GM23338 (cell line): ENCODE results near the gene DRC7. TPM values are rescaled to one million over a fixed set of nuclear protein-coding genes. Genes with fewer than 3 reads are reported as not detected.

ENCODE experiments used
- ATAC-seq: fragments of 200-7000 bp; cut with Tn5 transposase; 3 replicates; pipeline ENCODE4 v1.9.1; 2020
- DNase-seq: peaks from one replicate; pipeline ENCODE4 v3.0.0-alpha.2; 2015; ENCODE audit warnings: low spot score
- H2AFZ ChIP-seq: fragments of 200-600 bp; sonication (generic); 2 replicates; pipeline ENCODE4 v1.8.0; 2016; ENCODE audit warnings: antibody characterized with exemption, mild to moderate bottlenecking, moderate library complexity
- H3F3A ChIP-seq: fragments of 200-600 bp; sonication (generic); replicated peaks from 2 replicates; pipeline ENCODE4 v1.8.0; 2017; ENCODE audit warnings: antibody characterized with exemption, mixed run types, low read depth
- H3K27ac ChIP-seq: fragments of 200-600 bp; sonication (generic); 2 replicates; pipeline ENCODE4 v1.6.1; 2016; ENCODE audit warnings: low read depth
- H3K27me3 ChIP-seq: fragments of 200-600 bp; sonication (generic); 2 replicates; pipeline ENCODE4 v1.8.0; 2016; ENCODE audit warnings: mild to moderate bottlenecking, mixed run types, moderate library complexity; ENCODE audit not compliant: insufficient read depth
- H3K36me3 ChIP-seq: fragments of 200-600 bp; sonication (generic); 2 replicates; pipeline ENCODE4 v1.8.0; 2016; ENCODE audit warnings: mild to moderate bottlenecking; ENCODE audit not compliant: insufficient read depth
- H3K4me1 ChIP-seq: fragments of 200-600 bp; sonication (generic); 2 replicates; pipeline ENCODE4 v1.8.0; 2016; ENCODE audit warnings: mild to moderate bottlenecking, moderate library complexity; ENCODE audit not compliant: insufficient read depth
- H3K4me2 ChIP-seq: fragments of 200-600 bp; sonication (generic); 2 replicates; pipeline ENCODE4 v1.7.1; 2017; ENCODE audit warnings: mixed run types
- H3K4me3 ChIP-seq: fragments of 200-600 bp; sonication (generic); 2 replicates; pipeline ENCODE4 v1.6.1; 2016; ENCODE audit warnings: mixed run types
- H3K79me2 ChIP-seq: fragments of 200-600 bp; sonication (generic); replicated peaks from 2 replicates; pipeline ENCODE4 v1.8.0; 2017; ENCODE audit warnings: mild to moderate bottlenecking; ENCODE audit not compliant: insufficient read depth
- H3K9me2 ChIP-seq: fragments of 200-600 bp; sonication (generic); 2 replicates; pipeline ENCODE4 v1.8.0; 2017; ENCODE audit not compliant: insufficient read depth
- H4K20me1 ChIP-seq: fragments of 200-600 bp; sonication (generic); replicated peaks from 2 replicates; pipeline ENCODE4 v1.8.0; 2017; ENCODE audit warnings: mild to moderate bottlenecking; ENCODE audit not compliant: insufficient read depth
- H3K27ac Mint-ChIP-seq: 2 replicates; pipeline ENCODE4 v1.8.0; 2020; ENCODE audit warnings: inconsistent platforms, mild to moderate bottlenecking, moderate library complexity, mixed read lengths
- H3K27me3 Mint-ChIP-seq: 3 replicates; pipeline ENCODE4 v1.8.0; 2022; ENCODE audit warnings: low read depth, mild to moderate bottlenecking, moderate library complexity, mixed read lengths, inconsistent platforms; ENCODE audit not compliant: insufficient read depth, poor library complexity
- H3K36me3 Mint-ChIP-seq: 3 replicates; pipeline ENCODE4 v1.8.0; 2021; ENCODE audit warnings: low read depth, mild to moderate bottlenecking, inconsistent platforms, moderate library complexity, mixed read lengths
- H3K4me1 Mint-ChIP-seq: 3 replicates; pipeline ENCODE4 v1.8.0; 2020; ENCODE audit warnings: mild to moderate bottlenecking, inconsistent platforms, mixed read lengths
- H3K4me3 Mint-ChIP-seq: 3 replicates; pipeline ENCODE4 v1.8.0; 2021; ENCODE audit warnings: moderate library complexity, mild to moderate bottlenecking, inconsistent platforms, mixed read lengths
- H3K9me3 Mint-ChIP-seq: 3 replicates; pipeline ENCODE4 v1.8.0; 2020; ENCODE audit warnings: moderate library complexity, mild to moderate bottlenecking, inconsistent platforms, mixed read lengths
- CREB1 ChIP-seq: fragments of 250-450 bp; sonication (Bioruptor Pico); IDR thresholded peaks from 2 replicates; pipeline ENCODE4 v1.5.0; 2020; ENCODE audit warnings: low read depth, mild to moderate bottlenecking, moderate library complexity
- CTCF ChIP-seq, 2 experiments: fragments of 200-600 bp in 1 of 2; sonication (generic) in 1 of 2; conservative IDR thresholded peaks; 2 replicates each; pipeline versions ENCODE4 v1.5.1 to v1.6.1; 2016 to 2017; ENCODE audit warnings: antibody characterized with exemption in 2 of 2, low read depth in 2 of 2, mild to moderate bottlenecking in 2 of 2, moderate library complexity in 1 of 2
- EZH2 ChIP-seq: fragments of 200-600 bp; sonication (generic); IDR thresholded peaks from one replicate; pipeline ENCODE4 v1.8.0; 2017; ENCODE audit warnings: antibody characterized with exemption, mild to moderate bottlenecking, low read depth; ENCODE audit not compliant: unreplicated experiment
- EZH2phosphoT487 ChIP-seq: fragments of 200-600 bp; sonication (generic); IDR thresholded peaks from one replicate; pipeline ENCODE4 v1.8.1; 2018; ENCODE audit warnings: antibody characterized with exemption; ENCODE audit not compliant: unreplicated experiment
- JUNB ChIP-seq: IDR thresholded peaks from one replicate; pipeline ENCODE4 v1.6.1; 2016; ENCODE audit warnings: antibody characterized with exemption; ENCODE audit not compliant: unreplicated experiment
- NANOG ChIP-seq: IDR thresholded peaks from 2 replicates; pipeline ENCODE4 v1.6.1; 2016; ENCODE audit warnings: antibody characterized with exemption, borderline replicate concordance
- REST ChIP-seq: IDR thresholded peaks from one replicate; pipeline ENCODE4 v1.6.1; 2018; ENCODE audit warnings: antibody characterized with exemption; ENCODE audit not compliant: unreplicated experiment
- STAT1 ChIP-seq: IDR thresholded peaks from one replicate; pipeline ENCODE4 v1.6.1; 2016; ENCODE audit warnings: antibody characterized with exemption; ENCODE audit not compliant: unreplicated experiment
- ZNF114 ChIP-seq: fragments of 250-450 bp; sonication (Bioruptor Pico); IDR thresholded peaks from 2 replicates; pipeline ENCODE4 v1.5.0; 2020; ENCODE audit warnings: mild to moderate bottlenecking, moderate library complexity
- ZNF462 ChIP-seq: fragments of 250-450 bp; sonication (Bioruptor Pico); IDR thresholded peaks from 2 replicates; pipeline ENCODE4 v1.5.0; 2020; ENCODE audit warnings: mild to moderate bottlenecking, moderate library complexity
- polyA plus RNA-seq: library from polyadenylated mRNA; unstranded; fragments of >200 nt; fragmentation: Nextera tagmentation; extraction: Ambion mirVana; gene quantifications from 2 replicates; pipeline ENCODE4 v1.2.1, GENCODE V29; 2016
- total RNA-seq: library from RNA; depleted of rRNA; stranded (reverse); fragments of >200 nt; shearing (Covaris generic); gene quantifications from 2 replicates; pipeline ENCODE4 v1.2.3, GENCODE V29; 2014

DRC7 gene
- total and polyA plus RNA-seq, 2 experiments from 2014 or later: not detected

- TF ChIP-seq CTCF (conservative IDR thresholded peaks at IDR 0.05; ENCODE audit: low read depth in 2 of 2) (no peak), EZH2 (no peak), NANOG (no peak), JUNB (no peak), EZH2phosphoT487 (no peak), STAT1 (no peak), REST (no peak), CREB1 (CRISPR knock-in tag) (no peak)
These were observed 50.0 kb downstream of the DRC7 start (continued) for GRCh38 chr16:57744642-57744903.

- ATAC-seq: no peak
- H2AFZ ChIP-seq: no peak overlapping the region
These were observed 51.2 kb downstream of the DRC7 start for GRCh38 chr16:57745768-57746167.

More at GRCh38 chr16:57745768-57746167, 51.2 kb downstream of the DRC7 start:
- no peaks in the 10 kb centered on the region; the same call in 1 of the 2 replicates for H4K20me1 ChIP-seq
- DNase-seq: no peak
- Mint-ChIP-seq H3K27me3 (peaks cover 3% of the 10 kb centered on the region), H3K36me3 (peaks cover 17% of the 10 kb centered on the region; the same call in 2 of the 3 replicates), H3K4me3 (no peak overlapping the region), H3K27ac (no peak overlapping the region), H3K9me3 (no peaks in the 10 kb centered on the region), H3K4me1 (no peaks in the 10 kb centered on the region; the same call in 2 of the 3 replicates)
- H3K36me3 ChIP-seq: 0 out of 2 replicates have a peak, but pooled peaks cover 7% of the 10 kb centered on the region
- TF ChIP-seq JUNB (no peak), ZNF114 (CRISPR knock-in tag) (no peak), ZNF462 (CRISPR knock-in tag) (no peak), CTCF (conservative IDR thresholded peaks at IDR 0.05; ENCODE audit: low read depth in 2 of 2) (no peak)
- H3K79me2 ChIP-seq: no peaks in the 10 kb centered on the region
- H3K27me3 ChIP-seq: no peaks in the 10 kb centered on the region
- no peaks in the 10 kb centered on the region for H3K9me2 ChIP-seq
- H3F3A ChIP-seq: no peaks in the 10 kb centered on the region
- no peak overlapping the region for H3K4me3 ChIP-seq
- no peak overlapping the region for H3K4me2 ChIP-seq
- no peaks in the 10 kb centered on the region for H3K4me1 ChIP-seq
- no peak overlapping the region for H3K27ac ChIP-seq
